Body of pancreas (tissue), 4 donors: ENCODE results near the gene STIL. TPM values are rescaled to one million over a fixed set of nuclear protein-coding genes. Genes with fewer than 3 reads are reported as not detected.

Experiments
- ATAC-seq: fragments of 150-250 bp; one replicate; pipeline ENCODE4 v1.9.1; 2016
- DNase-seq, 4 donors: peaks; one replicate each; pipeline ENCODE4 v3.0.0-alpha.2; 2019
- H3K27ac ChIP-seq, 4 donors: fragments of 200-600 bp; sonication (generic); 1 replicate in 3 of 4; 2 replicates in 1 of 4; pipeline versions ENCODE4 v1.5.1 to v1.6.1; 2016 to 2019; ENCODE audit warnings: mild to moderate bottlenecking in 1 of 4, mixed read lengths in 1 of 4, moderate library complexity in 1 of 4
- H3K27me3 ChIP-seq, 2 donors: fragments of 200-600 bp; sonication (generic); one replicate each; pipeline ENCODE4 v1.6.0; 2016; ENCODE audit warnings: mild to moderate bottlenecking in 1 of 2
- H3K36me3 ChIP-seq, 2 donors: fragments of 200-600 bp; sonication (generic); replicated peaks in 1 of 2; 2 replicates each; pipeline ENCODE4 v1.5.1; 2016; ENCODE audit warnings: low read depth in 2 of 2; ENCODE audit not compliant: insufficient read depth in 1 of 2
- H3K4me1 ChIP-seq: fragments of 200-600 bp; sonication (generic); one replicate; pipeline ENCODE4 v1.6.0; 2016
- H3K4me3 ChIP-seq, 2 donors: fragments of 200-600 bp; sonication (generic); 1 replicate in 1 of 2; 2 replicates in 1 of 2; pipeline ENCODE4 v1.5.1; 2016 to 2019
- H3K9me3 ChIP-seq, 3 donors: fragments of 200-600 bp; sonication (generic); 1 replicate in 2 of 3; 2 replicates in 1 of 3; pipeline ENCODE4 v1.5.1; 2016
- CTCF ChIP-seq, 7 experiments: fragments of 450-650 bp in 4 of 7; fragments of 200-600 bp in 3 of 7; sonication (generic) in 3 of 7; IDR thresholded peaks; one replicate each; pipeline ENCODE4 v1.5.1; 2016 to 2019; ENCODE audit warnings: antibody characterized with exemption in 7 of 7
- POLR2A ChIP-seq, 3 donors: fragments of 450-650 bp; IDR thresholded peaks; one replicate each; pipeline ENCODE4 v1.6.1; 2016; ENCODE audit warnings: antibody characterized with exemption in 3 of 3, mild to moderate bottlenecking in 2 of 3
- WGBS, 2 donors: methylation state at CpG; one replicate each; pipeline ENCODE4 v1.1.5; 2017; 5-methylcytosine and 5-hydroxymethylcytosine counted together
- intact Hi-C: fragments of 100-400 bp; cut with DNase I; formaldehyde crosslinking; loops from one replicate; pipeline ENCODE4 v1.15.1; 2023
- total RNA-seq, 2 donors: library from RNA; depleted of rRNA; stranded (reverse); fragments of >200 nt; gene quantifications; one replicate each; pipeline ENCODE4 v1.1.0, GENCODE V29; 2016

STIL gene
- total RNA-seq, 2 donors from 2014 or later: 0.52 TPM; not detected in 1

- ATAC-seq (no peak), DNase-seq (no peak)
- Histone ChIP-seq H3K9me3 (no peaks in the 10 kb centered on the region), H3K4me3 (no peak overlapping the region), H3K27ac (no peak overlapping the region), H3K4me1 (no peaks in the 10 kb centered on the region), H3K27me3 (peaks cover 0 to 4% of the 10 kb centered on the region in 2 donors), H3K36me3 (no peaks in the 10 kb centered on the region)
- intact Hi-C loops: no loop called here
- TF ChIP-seq POLR2A (IDR thresholded peaks at IDR 0.05) (no peak), CTCF (IDR thresholded peaks at IDR 0.05) (no peak)
- WGBS, 2 donors: 43 to 46% methylated on average over 3 to 4 of the region's 4 CpGs
These were observed 94.9 kb downstream of the STIL start for GRCh38 chr1:47219001-47219400.

GRCh38 chr1:47216278-47217059 is 97.5 kb downstream of the STIL start:
- intact Hi-C loops: no loop called here
- 73 to 77% methylated on average over 12 of the region's 12 CpGs for WGBS, 2 donors
- H3K4me3 ChIP-seq: no peak overlapping the region
- H3K9me3 ChIP-seq: no peaks in the 10 kb centered on the region
- no peaks in the 10 kb centered on the region for H3K36me3 ChIP-seq
- H3K4me1 ChIP-seq: no peaks in the 10 kb centered on the region
- no peak for DNase-seq
- no peak for ATAC-seq
- TF ChIP-seq POLR2A (IDR thresholded peaks at IDR 0.05) (no peak), CTCF (IDR thresholded peaks at IDR 0.05) (no peak)
- H3K27me3 ChIP-seq: no peaks in the 10 kb centered on the region
- no peak overlapping the region for H3K27ac ChIP-seq

GRCh38 chr1:47215713-47216112 is 98.2 kb downstream of the STIL start:
- intact Hi-C loops: no loop called here
- no peaks in the 10 kb centered on the region for H3K4me1 ChIP-seq
- no peak overlapping the region for H3K27ac ChIP-seq
- WGBS, 2 donors: 91 to 92% methylated on average over 4 of the region's 4 CpGs
- H3K9me3 ChIP-seq: no peaks in the 10 kb centered on the region
- no peaks in the 10 kb centered on the region for H3K27me3 ChIP-seq
- ATAC-seq: no peak
- TF ChIP-seq POLR2A (IDR thresholded peaks at IDR 0.05) (no peak), CTCF (IDR thresholded peaks at IDR 0.05) (no peak)
- no peaks in the 10 kb centered on the region for H3K36me3 ChIP-seq
- no peak for DNase-seq
- no peak overlapping the region for H3K4me3 ChIP-seq

GRCh38 chr1:47214549-47214948 is 99.4 kb downstream of the STIL start:
- ATAC-seq (no peak), DNase-seq (no peak)
- no peaks in the 10 kb centered on the region for H3K4me1 ChIP-seq
- no peak overlapping the region for H3K4me3 ChIP-seq
- no peaks in the 10 kb centered on the region for H3K36me3 ChIP-seq
- no peak for TF ChIP-seq POLR2A (IDR thresholded peaks at IDR 0.05)
- TF ChIP-seq CTCF (IDR thresholded peaks at IDR 0.05): no peak
- intact Hi-C loops: no loop called here
- H3K9me3 ChIP-seq: no peaks in the 10 kb centered on the region
- 51 to 67% methylated on average over 3 of the region's 3 CpGs for WGBS, 2 donors
- H3K27ac ChIP-seq: no peak overlapping the region
- no peaks in the 10 kb centered on the region for H3K27me3 ChIP-seq
